BLaER1 treated with 17β-estradiol and CSF1 and Interleukin-3, amounts not matched to agents 10 nM and 100 nM (cell line): ENCODE data around the gene MED12L.

ENCODE experiments used
- H3K27ac ChIP-seq, 11 experiments: shearing (Covaris generic); formaldehyde crosslinking; 2 replicates each; pipeline ENCODE4 v1.8.1; 2022
- H3K27me3 ChIP-seq, 11 experiments: shearing (Covaris generic); formaldehyde crosslinking; 2 replicates each; pipeline ENCODE4 v1.8.1; 2022
- H3K36me3 ChIP-seq, 11 experiments: shearing (Covaris generic); formaldehyde crosslinking; 2 replicates each; pipeline ENCODE4 v1.8.1; 2022
- H3K4me1 ChIP-seq, 10 experiments: shearing (Covaris generic); formaldehyde crosslinking; 2 replicates each; pipeline ENCODE4 v1.8.1; 2022
- H3K4me2 ChIP-seq, 11 experiments: shearing (Covaris generic); formaldehyde crosslinking; 2 replicates each; pipeline ENCODE4 v1.8.1; 2022
- H3K4me3 ChIP-seq, 10 experiments: shearing (Covaris generic); formaldehyde crosslinking; 2 replicates each; pipeline ENCODE4 v1.8.1; 2022
- H3K9ac ChIP-seq, 11 experiments: shearing (Covaris generic); formaldehyde crosslinking; 2 replicates each; pipeline ENCODE4 v1.8.1; 2022
- H3K9me3 ChIP-seq, 11 experiments: shearing (Covaris generic); formaldehyde crosslinking; replicated peaks in 1 of 11; 2 replicates each; pipeline ENCODE4 v1.8.1; 2022
- H4K20me1 ChIP-seq, 11 experiments: shearing (Covaris generic); formaldehyde crosslinking; 2 replicates each; pipeline ENCODE4 v1.8.1; 2022
- Cebpa-rat ChIP-seq, 11 experiments: shearing (Covaris generic); IDR thresholded peaks; 2 replicates each; pipeline ENCODE4 v1.8.1; 2022

Gene MED12L

DNA sequence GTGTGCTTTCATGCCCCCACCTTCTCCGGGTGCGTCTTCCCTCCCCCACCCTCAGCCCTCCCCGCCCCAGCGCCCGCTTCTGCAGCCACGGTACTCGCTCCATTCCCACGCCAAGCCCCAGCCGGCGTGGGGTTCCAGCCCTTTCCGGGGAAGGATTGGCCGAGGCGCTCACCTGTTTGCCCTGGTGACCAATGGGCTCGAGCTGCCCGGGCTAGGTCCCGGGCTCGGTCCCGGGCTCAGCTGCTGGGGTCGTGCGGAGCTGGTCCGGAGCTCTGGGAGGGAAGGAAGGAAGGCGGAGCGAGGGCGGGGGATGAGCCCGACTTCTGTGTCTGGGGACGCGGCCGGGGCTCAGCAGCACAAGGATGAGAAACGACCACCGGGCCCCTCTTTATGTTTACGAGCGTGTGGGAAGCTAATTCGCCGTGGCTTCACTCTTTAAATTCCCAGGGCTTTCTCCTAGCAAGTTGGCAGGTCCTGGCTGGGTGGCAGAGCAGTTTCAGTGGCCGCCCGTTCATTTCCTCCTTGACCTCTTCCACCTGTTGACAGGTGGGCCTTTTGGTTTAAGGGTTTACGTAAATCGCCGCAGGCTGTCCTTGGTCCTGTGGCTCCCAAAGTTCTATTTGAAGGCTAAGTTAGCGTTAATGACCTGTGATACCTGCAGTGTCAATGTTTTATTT lies 375.4 kb downstream of the MED12L start, which contains the start of gene IGSF10:
IGSF10 (minus strand) TSS at position 288 of the 677 bp plus-strand sequence. CDS start 2,352 bp downstream, outside the sequence.
- H3K9me3 ChIP-seq: peaks cover 0 to 4% (median 0%) of the 10 kb centered on the region in 11 experiments; a peak in 1 of 22 replicates
- no peaks in the 10 kb centered on the region for H4K20me1 ChIP-seq
- no peak for TF ChIP-seq Cebpa-rat (IDR thresholded peaks at IDR 0.05)
- H3K4me1 ChIP-seq: peaks cover 0 to 6% (median 0%) of the 10 kb centered on the region in 10 experiments; a peak in 3 of 20 replicates
- H3K4me2 ChIP-seq: peak within 1 kb of the TSS in 2 of 11 experiments; percentile 16 to 30; a peak in 6 of 22 replicates
- H3K9ac ChIP-seq: no peak within 1 kb of the TSS
- H3K36me3 ChIP-seq: no peaks in the 10 kb centered on the region
- no peak within 1 kb of the TSS for H3K4me3 ChIP-seq
- no peak within 1 kb of the TSS for H3K27ac ChIP-seq
- H3K27me3 ChIP-seq: peaks cover 0 to 5% (median 0%) of the 10 kb centered on the region in 11 experiments; a peak in 2 of 22 replicates

DNA sequence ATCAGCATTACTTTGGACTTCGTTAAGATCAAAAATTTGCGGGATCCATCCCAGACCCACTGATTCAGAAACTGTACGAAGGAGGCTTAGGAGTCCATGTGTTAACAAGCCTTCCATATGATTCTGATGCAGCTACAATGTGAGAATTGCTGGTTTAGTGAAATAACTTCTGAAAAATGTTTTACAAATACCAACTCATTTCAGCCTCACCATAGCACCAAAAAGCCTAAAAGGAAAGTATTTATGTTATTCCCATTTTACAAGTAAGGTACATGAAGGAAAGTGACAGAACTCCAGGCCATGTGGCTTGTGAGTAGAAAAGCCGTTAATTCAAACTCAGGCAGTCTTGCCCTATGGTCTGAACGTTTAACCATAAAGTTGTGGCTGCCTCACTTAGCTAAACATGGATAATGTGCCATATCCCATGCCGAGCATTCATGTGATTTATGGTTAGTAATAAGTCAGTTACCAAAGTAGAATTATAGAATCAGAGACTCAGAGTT lies 376.9 kb downstream of the MED12L start:
- Histone ChIP-seq H3K27ac (no peak overlapping the region), H4K20me1 (no peaks in the 10 kb centered on the region), H3K4me3 (no peak overlapping the region), H3K27me3 (peaks cover 0 to 5% (median 0%) of the 10 kb centered on the region in 11 experiments; a peak in 2 of 22 replicates), H3K4me2 (peak overlapping the region in 1 of 11 experiments; percentile 30; a peak in 3 of 22 replicates), H3K4me1 (peaks cover 0 to 10% (median 3%) of the 10 kb centered on the region in 10 experiments; a peak in 6 of 20 replicates), H3K36me3 (no peaks in the 10 kb centered on the region), H3K9ac (no peak overlapping the region), H3K9me3 (peaks cover 0 to 4% (median 0%) of the 10 kb centered on the region in 11 experiments; a peak in 1 of 22 replicates)
- TF ChIP-seq Cebpa-rat (IDR thresholded peaks at IDR 0.05): no peak

GRCh38 chr3:151462991-151463390 lies 377.5 kb downstream of the MED12L start:
- H3K4me1 ChIP-seq: peaks cover 0 to 11% (median 3%) of the 10 kb centered on the region in 10 experiments; a peak in 6 of 20 replicates
- H3K27ac ChIP-seq: no peak overlapping the region
- no peaks in the 10 kb centered on the region for H4K20me1 ChIP-seq
- H3K4me2 ChIP-seq: no peak overlapping the region
- no peak overlapping the region for H3K9ac ChIP-seq
- peaks cover 0 to 4% (median 0%) of the 10 kb centered on the region in 11 experiments; a peak in 1 of 22 replicates for H3K9me3 ChIP-seq
- H3K4me3 ChIP-seq: no peak overlapping the region
- no peaks in the 10 kb centered on the region for H3K36me3 ChIP-seq
- H3K27me3 ChIP-seq: peaks cover 0 to 5% (median 0%) of the 10 kb centered on the region in 11 experiments; a peak in 2 of 22 replicates
- TF ChIP-seq Cebpa-rat (IDR thresholded peaks at IDR 0.05): no peak

- no peak overlapping the region for H3K4me3 ChIP-seq
- H3K4me1 ChIP-seq: peaks cover 0 to 8% (median under 1%) of the 10 kb centered on the region in 10 experiments; a peak in 6 of 20 replicates
- H3K27ac ChIP-seq: no peak overlapping the region
- H3K9ac ChIP-seq: no peak overlapping the region
- no peak for TF ChIP-seq Cebpa-rat (IDR thresholded peaks at IDR 0.05)
- peaks cover 0 to 7% (median 0%) of the 10 kb centered on the region in 11 experiments; a peak in 1 of 22 replicates for H3K9me3 ChIP-seq
- H3K4me2 ChIP-seq: no peak overlapping the region; a peak in 2 of 22 replicates
- H3K27me3 ChIP-seq: no peaks in the 10 kb centered on the region
- H4K20me1 ChIP-seq: no peaks in the 10 kb centered on the region
- H3K36me3 ChIP-seq: no peaks in the 10 kb centered on the region
Observed at GRCh38 chr3:151467069-151467468, 381.6 kb downstream of the MED12L start.

GRCh38 chr3:151468284-151468917 lies 382.9 kb downstream of the MED12L start:
- Histone ChIP-seq H3K9ac (no peak overlapping the region), H3K36me3 (no peaks in the 10 kb centered on the region), H3K27ac (no peak overlapping the region), H3K9me3 (peaks cover 0 to 7% (median 0%) of the 10 kb centered on the region in 11 experiments; a peak in 2 of 22 replicates), H3K4me3 (no peak overlapping the region), H3K27me3 (no peaks in the 10 kb centered on the region), H4K20me1 (no peaks in the 10 kb centered on the region), H3K4me1 (peaks cover 0 to 8% (median 0%) of the 10 kb centered on the region in 10 experiments; a peak in 5 of 20 replicates), H3K4me2 (no peak overlapping the region)
- no peak for TF ChIP-seq Cebpa-rat (IDR thresholded peaks at IDR 0.05)

- H3K4me1 ChIP-seq: peaks cover 6 to 17% (median 11%) of the 10 kb centered on the region in 10 experiments; a peak in 18 of 20 replicates
- H3K4me3 ChIP-seq: peak overlapping the region in 1 of 10 experiments; percentile 11; a peak in 1 of 20 replicates
- peaks cover 6 to 21% (median 12%) of the 10 kb centered on the region in 11 experiments; a peak in 15 of 22 replicates for H3K9me3 ChIP-seq
- peak overlapping the region; percentile 22 to 64 (median 41); a peak in 20 of 22 replicates for H3K4me2 ChIP-seq
- H3K9ac ChIP-seq: 0 out of 22 replicates have a peak overlapping the region, but pooled peaks of 1 of the 11 experiments have one; percentile 1
- peak overlapping the region in 9 of 11 experiments; percentile 18 to 70 (median 53); a peak in 16 of 22 replicates for H3K27ac ChIP-seq
- no peak for TF ChIP-seq Cebpa-rat (IDR thresholded peaks at IDR 0.05)
- H3K27me3 ChIP-seq: no peaks in the 10 kb centered on the region
- H3K36me3 ChIP-seq: no peaks in the 10 kb centered on the region
- no peaks in the 10 kb centered on the region for H4K20me1 ChIP-seq
Observed at GRCh38 chr3:151476344-151477018, 391.0 kb downstream of the MED12L start.

- no peak overlapping the region for H3K4me3 ChIP-seq
- no peak overlapping the region for H3K27ac ChIP-seq
- H3K4me1 ChIP-seq: peaks cover 6 to 17% (median 11%) of the 10 kb centered on the region in 10 experiments; a peak in 18 of 20 replicates
- no peaks in the 10 kb centered on the region for H4K20me1 ChIP-seq
- H3K36me3 ChIP-seq: no peaks in the 10 kb centered on the region
- H3K9me3 ChIP-seq: peaks cover 17 to 33% (median 24%) of the 10 kb centered on the region in 11 experiments; a peak in 21 of 22 replicates
- H3K27me3 ChIP-seq: no peaks in the 10 kb centered on the region
- TF ChIP-seq Cebpa-rat (IDR thresholded peaks at IDR 0.05): no peak
- no peak overlapping the region for H3K9ac ChIP-seq
- H3K4me2 ChIP-seq: no peak overlapping the region
Observed at GRCh38 chr3:151477591-151478334, 392.3 kb downstream of the MED12L start.

DNA sequence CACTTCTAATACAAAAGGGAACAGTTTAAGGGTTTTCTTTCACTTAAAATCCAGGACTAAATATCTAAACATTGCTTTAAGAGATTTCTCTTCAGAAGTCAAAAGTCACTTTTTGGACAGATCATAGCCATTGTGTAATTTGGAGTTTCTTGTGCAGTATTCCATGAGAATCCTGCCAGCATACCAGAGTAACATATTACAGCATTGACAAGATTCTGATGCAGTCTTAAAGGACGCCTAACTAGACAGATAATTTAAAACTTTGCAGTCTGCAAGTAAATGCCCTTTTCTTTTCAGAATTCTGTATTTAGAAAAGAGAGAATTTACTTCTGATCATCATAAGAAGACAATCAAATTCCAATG lies 392.9 kb downstream of the MED12L start:
- Histone ChIP-seq H3K4me3 (no peak overlapping the region), H3K4me2 (no peak overlapping the region), H3K4me1 (peaks cover 6 to 17% (median 11%) of the 10 kb centered on the region in 10 experiments; a peak in 18 of 20 replicates), H3K9me3 (peaks cover 18 to 33% (median 24%) of the 10 kb centered on the region in 11 experiments; a peak in 21 of 22 replicates), H3K27ac (no peak overlapping the region), H3K36me3 (no peaks in the 10 kb centered on the region), H3K9ac (no peak overlapping the region), H4K20me1 (no peaks in the 10 kb centered on the region), H3K27me3 (no peaks in the 10 kb centered on the region)
- TF ChIP-seq Cebpa-rat (IDR thresholded peaks at IDR 0.05): no peak
